Endothelial cell (in vitro differentiated cells): Measurements from ENCODE around the gene INS. TPM values are rescaled to one million over a fixed set of nuclear protein-coding genes. Genes with fewer than 3 reads are reported as not detected.

ENCODE experiments used
- DNase-seq: peaks from one replicate; pipeline ENCODE4 v3.0.0; 2021; ENCODE audit warnings: low spot score
- H3K27ac Mint-ChIP-seq: one replicate; pipeline ENCODE4 v1.8.0; 2021; ENCODE audit warnings: mixed read lengths, inconsistent platforms; ENCODE audit not compliant: unreplicated experiment
- H3K27me3 Mint-ChIP-seq: one replicate; pipeline ENCODE4 v1.8.0; 2021; ENCODE audit warnings: mild to moderate bottlenecking, moderate library complexity, mixed read lengths, inconsistent platforms; ENCODE audit not compliant: unreplicated experiment
- H3K36me3 Mint-ChIP-seq: one replicate; pipeline ENCODE4 v1.8.0; 2021; ENCODE audit warnings: mild to moderate bottlenecking, low read depth, mixed read lengths, inconsistent platforms; ENCODE audit not compliant: unreplicated experiment
- H3K4me1 Mint-ChIP-seq: one replicate; pipeline ENCODE4 v1.8.0; 2021; ENCODE audit warnings: mild to moderate bottlenecking, mixed read lengths, inconsistent platforms; ENCODE audit not compliant: unreplicated experiment
- H3K4me3 Mint-ChIP-seq: one replicate; pipeline ENCODE4 v1.8.0; 2021; ENCODE audit warnings: mild to moderate bottlenecking, mixed read lengths, inconsistent platforms; ENCODE audit not compliant: unreplicated experiment
- H3K9me3 Mint-ChIP-seq: one replicate; pipeline ENCODE4 v1.8.0; 2021; ENCODE audit warnings: mixed read lengths, inconsistent platforms; ENCODE audit not compliant: unreplicated experiment
- total RNA-seq: library from RNA; stranded (reverse); fragmentation: NEBNext Ultra II Directional; extraction: Animal tissue kit (Norgen Biotek cat#: 25700); gene quantifications from one replicate; pipeline ENCODE4 v1.2.1, GENCODE V29; 2021; ENCODE audit not compliant: unreplicated experiment
- TF ChIP-seq, protein P1 (sequence below): fragments of 200-600 bp; sonication (generic); IDR thresholded peaks from one replicate; pipeline ENCODE4 v1.5.0; 2021; ENCODE audit warnings: antibody characterized with exemption; ENCODE audit not compliant: unreplicated experiment

The INS gene
- total RNA-seq, 1 donor from 2014 or later: not detected

DNA sequence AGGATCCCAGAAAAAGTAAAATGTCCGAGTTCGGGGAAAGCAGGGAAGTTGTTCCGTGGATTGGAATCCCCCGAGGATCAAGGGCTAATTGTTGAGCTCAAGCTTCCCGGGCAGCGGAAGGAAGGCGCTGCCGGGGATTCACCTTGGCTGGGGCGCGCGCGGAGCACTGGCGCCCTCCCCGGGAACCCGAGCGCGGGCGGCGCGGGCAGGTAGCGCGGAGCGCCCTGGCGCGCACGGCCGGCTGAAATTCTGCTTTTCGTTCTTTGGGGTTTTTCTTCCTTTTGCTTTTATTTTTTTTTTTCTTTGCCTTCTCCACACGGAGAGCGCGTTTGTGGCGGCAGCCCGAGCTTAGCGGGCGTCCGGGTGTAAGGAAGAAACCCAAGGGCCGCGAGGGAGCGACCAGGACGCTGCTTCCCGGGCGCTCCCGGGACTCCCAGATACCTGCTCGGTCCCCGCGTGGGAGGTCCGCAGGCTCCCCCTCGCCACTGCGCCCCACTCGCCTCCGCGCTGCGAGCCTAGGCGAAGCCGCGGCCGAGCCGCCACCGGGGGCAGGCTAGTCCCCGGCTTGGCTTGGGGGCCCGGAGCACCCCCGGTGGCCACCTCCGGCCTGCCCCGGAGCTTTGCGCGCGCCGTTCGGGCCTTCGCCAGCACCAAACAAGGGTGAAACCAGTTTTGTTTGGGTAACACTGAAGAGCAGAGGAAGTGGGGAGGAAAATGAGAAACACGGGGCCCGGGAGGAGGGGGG lies 17.0 kb downstream of the INS start:
- TF ChIP-seq, protein P1, sequence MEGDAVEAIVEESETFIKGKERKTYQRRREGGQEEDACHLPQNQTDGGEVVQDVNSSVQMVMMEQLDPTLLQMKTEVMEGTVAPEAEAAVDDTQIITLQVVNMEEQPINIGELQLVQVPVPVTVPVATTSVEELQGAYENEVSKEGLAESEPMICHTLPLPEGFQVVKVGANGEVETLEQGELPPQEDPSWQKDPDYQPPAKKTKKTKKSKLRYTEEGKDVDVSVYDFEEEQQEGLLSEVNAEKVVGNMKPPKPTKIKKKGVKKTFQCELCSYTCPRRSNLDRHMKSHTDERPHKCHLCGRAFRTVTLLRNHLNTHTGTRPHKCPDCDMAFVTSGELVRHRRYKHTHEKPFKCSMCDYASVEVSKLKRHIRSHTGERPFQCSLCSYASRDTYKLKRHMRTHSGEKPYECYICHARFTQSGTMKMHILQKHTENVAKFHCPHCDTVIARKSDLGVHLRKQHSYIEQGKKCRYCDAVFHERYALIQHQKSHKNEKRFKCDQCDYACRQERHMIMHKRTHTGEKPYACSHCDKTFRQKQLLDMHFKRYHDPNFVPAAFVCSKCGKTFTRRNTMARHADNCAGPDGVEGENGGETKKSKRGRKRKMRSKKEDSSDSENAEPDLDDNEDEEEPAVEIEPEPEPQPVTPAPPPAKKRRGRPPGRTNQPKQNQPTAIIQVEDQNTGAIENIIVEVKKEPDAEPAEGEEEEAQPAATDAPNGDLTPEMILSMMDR: no peak
- H3K36me3 Mint-ChIP-seq: no peaks in the 10 kb centered on the region
- H3K4me3 Mint-ChIP-seq: no peak overlapping the region
- peaks cover 30% of the 10 kb centered on the region for H3K27me3 Mint-ChIP-seq
- DNase-seq: no peak
- no peaks in the 10 kb centered on the region for H3K9me3 Mint-ChIP-seq
- no peak overlapping the region for H3K27ac Mint-ChIP-seq
- H3K4me1 Mint-ChIP-seq: peaks cover 3% of the 10 kb centered on the region

DNA sequence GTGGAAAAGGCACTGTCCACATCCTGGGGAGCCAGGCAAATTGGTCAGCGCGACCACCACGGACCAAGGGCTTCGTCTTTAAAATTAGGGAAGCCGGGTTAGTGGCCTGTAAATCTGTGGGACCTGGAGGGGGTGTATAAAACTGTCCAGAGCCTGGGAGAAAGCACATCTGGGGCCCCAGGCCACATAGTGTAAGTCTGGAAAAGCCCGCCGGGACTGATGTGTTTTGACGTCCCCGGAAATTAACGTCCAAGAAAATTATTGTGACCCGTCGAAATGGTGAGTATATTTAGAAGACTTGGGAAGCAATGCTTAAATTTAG lies 17.6 kb downstream of the INS start:
- Mint-ChIP-seq H3K4me3 (no peak overlapping the region), H3K36me3 (no peaks in the 10 kb centered on the region), H3K27ac (no peak overlapping the region), H3K9me3 (no peaks in the 10 kb centered on the region), H3K27me3 (peaks cover 29% of the 10 kb centered on the region), H3K4me1 (peaks cover 3% of the 10 kb centered on the region)
- TF ChIP-seq, protein P1: no peak
- no peak for DNase-seq

DNA sequence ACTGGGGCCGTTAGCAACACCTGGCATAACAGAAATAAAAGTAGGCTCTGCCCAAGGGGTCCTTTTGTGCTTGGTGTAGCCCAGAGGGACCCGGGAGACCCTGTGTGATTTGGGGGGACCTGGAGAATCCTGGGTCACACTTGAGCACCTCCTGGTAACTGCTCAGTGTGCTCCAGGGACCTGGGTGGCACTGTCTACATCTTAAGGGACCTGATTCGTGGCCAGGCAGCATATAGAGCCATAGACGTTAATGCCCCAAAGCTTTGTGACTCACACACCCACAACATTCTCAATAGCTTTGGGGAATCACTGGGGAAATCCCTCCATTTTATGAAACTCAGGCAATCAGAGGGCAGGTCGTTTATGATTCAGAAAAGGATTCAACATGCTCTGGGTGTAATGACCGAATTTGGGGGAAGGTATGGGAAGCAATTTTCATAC lies 18.2 kb downstream of the INS start:
- TF ChIP-seq, protein P1: no peak
- H3K36me3 Mint-ChIP-seq: no peaks in the 10 kb centered on the region
- no peak overlapping the region for H3K4me3 Mint-ChIP-seq
- H3K27ac Mint-ChIP-seq: no peak overlapping the region
- peaks cover 3% of the 10 kb centered on the region for H3K4me1 Mint-ChIP-seq
- no peaks in the 10 kb centered on the region for H3K9me3 Mint-ChIP-seq
- DNase-seq: no peak
- H3K27me3 Mint-ChIP-seq: peaks cover 30% of the 10 kb centered on the region

DNA sequence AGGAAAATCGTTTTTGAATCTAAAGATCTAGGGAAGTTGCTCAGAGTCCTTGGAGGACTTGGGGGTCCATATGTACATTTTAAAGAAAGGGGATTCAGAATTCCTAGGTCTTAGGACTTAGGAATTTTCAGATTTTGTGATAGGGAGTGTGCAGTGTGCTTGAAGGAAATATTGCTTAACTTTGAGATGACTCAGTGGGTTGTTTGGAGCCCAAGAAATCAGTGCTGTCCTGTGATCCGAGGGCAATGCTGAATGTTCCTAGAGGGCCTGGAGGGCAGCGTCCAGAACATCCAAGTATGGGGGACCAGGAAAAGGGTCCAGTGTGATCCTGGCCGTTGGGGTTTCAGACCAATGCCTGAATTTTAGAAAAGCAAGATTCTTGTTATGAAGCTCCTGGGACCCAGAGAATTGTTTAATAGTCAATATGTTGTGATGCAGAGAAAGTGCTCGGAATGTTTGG lies 18.7 kb downstream of the INS start:
- H3K27me3 Mint-ChIP-seq: peaks cover 30% of the 10 kb centered on the region
- H3K9me3 Mint-ChIP-seq: no peaks in the 10 kb centered on the region
- DNase-seq: no peak
- peaks cover 3% of the 10 kb centered on the region for H3K4me1 Mint-ChIP-seq
- TF ChIP-seq, protein P1: no peak
- H3K36me3 Mint-ChIP-seq: no peaks in the 10 kb centered on the region
- H3K4me3 Mint-ChIP-seq: no peak overlapping the region
- H3K27ac Mint-ChIP-seq: no peak overlapping the region
